Lower leg skin (tissue), 3 donors: ENCODE results near the gene CCNB2.

Experiments used
- POLR2A ChIP-seq, 2 donors: fragments of 450-650 bp; IDR thresholded peaks; one replicate each; pipeline ENCODE4 v1.6.1; 2016 to 2017; ENCODE audit warnings: antibody characterized with exemption in 2 of 2, mild to moderate bottlenecking in 1 of 2, moderate library complexity in 1 of 2
- TF ChIP-seq, protein P1 (sequence below), 3 donors: fragments of 450-650 bp; IDR thresholded peaks; one replicate each; pipeline ENCODE4 v1.5.1; 2016; ENCODE audit warnings: antibody characterized with exemption in 3 of 3, mild to moderate bottlenecking in 3 of 3, moderate library complexity in 2 of 3

DNA sequence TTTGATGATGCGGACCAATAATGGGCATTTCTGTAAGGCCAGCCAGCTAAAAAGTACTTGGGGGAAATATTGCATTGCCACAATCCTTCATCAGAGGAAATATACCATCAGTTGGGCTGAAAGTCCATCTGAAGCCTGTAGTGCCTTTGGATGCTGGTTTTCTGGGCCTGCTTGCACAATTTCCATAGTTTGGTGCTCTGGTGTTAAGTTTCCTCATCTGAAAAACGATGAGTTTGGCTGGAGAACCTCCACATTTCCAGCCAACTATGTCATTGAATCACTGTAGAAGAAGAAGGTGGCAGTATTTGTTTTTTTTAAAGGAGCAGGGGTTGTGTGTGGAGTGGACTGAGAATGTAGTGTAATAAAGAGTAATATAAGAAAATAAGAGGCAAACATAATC is 10.1 kb downstream of the CCNB2 start:
- TF ChIP-seq, protein P1, sequence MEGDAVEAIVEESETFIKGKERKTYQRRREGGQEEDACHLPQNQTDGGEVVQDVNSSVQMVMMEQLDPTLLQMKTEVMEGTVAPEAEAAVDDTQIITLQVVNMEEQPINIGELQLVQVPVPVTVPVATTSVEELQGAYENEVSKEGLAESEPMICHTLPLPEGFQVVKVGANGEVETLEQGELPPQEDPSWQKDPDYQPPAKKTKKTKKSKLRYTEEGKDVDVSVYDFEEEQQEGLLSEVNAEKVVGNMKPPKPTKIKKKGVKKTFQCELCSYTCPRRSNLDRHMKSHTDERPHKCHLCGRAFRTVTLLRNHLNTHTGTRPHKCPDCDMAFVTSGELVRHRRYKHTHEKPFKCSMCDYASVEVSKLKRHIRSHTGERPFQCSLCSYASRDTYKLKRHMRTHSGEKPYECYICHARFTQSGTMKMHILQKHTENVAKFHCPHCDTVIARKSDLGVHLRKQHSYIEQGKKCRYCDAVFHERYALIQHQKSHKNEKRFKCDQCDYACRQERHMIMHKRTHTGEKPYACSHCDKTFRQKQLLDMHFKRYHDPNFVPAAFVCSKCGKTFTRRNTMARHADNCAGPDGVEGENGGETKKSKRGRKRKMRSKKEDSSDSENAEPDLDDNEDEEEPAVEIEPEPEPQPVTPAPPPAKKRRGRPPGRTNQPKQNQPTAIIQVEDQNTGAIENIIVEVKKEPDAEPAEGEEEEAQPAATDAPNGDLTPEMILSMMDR (IDR thresholded peaks at IDR 0.05), result no peak
- TF ChIP-seq POLR2A (IDR thresholded peaks at IDR 0.05), result no peak
